DOHH2 (cell line): Measurements from ENCODE around the gene FNDC10.

Source experiments
- H3F3A ChIP-seq: fragments of 200-600 bp; sonication (generic), shearing (Covaris generic); 2 replicates; pipeline ENCODE4 v1.6.0; 2016; ENCODE audit warnings: antibody characterized with exemption, mild to moderate bottlenecking; ENCODE audit not compliant: control insufficient read depth, insufficient read depth
- H3K27ac ChIP-seq: fragments of 200-600 bp; sonication (generic); 2 replicates; pipeline ENCODE4 v1.5.1; 2014; ENCODE audit warnings: low read depth, mild to moderate bottlenecking, low read length, moderate library complexity
- H3K27me3 ChIP-seq: fragments of 200-600 bp; sonication (generic); 2 replicates; pipeline ENCODE4 v1.6.1; 2014; ENCODE audit warnings: mild to moderate bottlenecking, low read length, mixed read lengths; ENCODE audit not compliant: control insufficient read depth
- H3K36me3 ChIP-seq: fragments of 200-600 bp; sonication (generic); 2 replicates; pipeline ENCODE4 v1.6.1; 2014; ENCODE audit warnings: mild to moderate bottlenecking, low read length, moderate library complexity, mixed read lengths; ENCODE audit not compliant: control insufficient read depth
- H3K4me1 ChIP-seq: fragments of 200-600 bp; sonication (generic); 2 replicates; pipeline ENCODE4 v1.6.1; 2014; ENCODE audit warnings: mild to moderate bottlenecking, low read length, mixed read lengths; ENCODE audit not compliant: control insufficient read depth
- H3K4me2 ChIP-seq: fragments of 200-600 bp; sonication (generic); 2 replicates; pipeline ENCODE4 v1.6.0; 2014; ENCODE audit warnings: mild to moderate bottlenecking, low read length, moderate library complexity
- H3K4me3 ChIP-seq: fragments of 200-600 bp; sonication (generic); 2 replicates; pipeline ENCODE4 v1.5.1; 2014; ENCODE audit warnings: mild to moderate bottlenecking, low read length, mixed read lengths
- H3K79me2 ChIP-seq: fragments of 200-600 bp; sonication (generic); 2 replicates; pipeline ENCODE4 v1.6.1; 2014; ENCODE audit warnings: mild to moderate bottlenecking, low read length, mixed read lengths; ENCODE audit not compliant: control insufficient read depth
- H3K9me2 ChIP-seq: fragments of 200-600 bp; sonication (generic); replicated peaks from 2 replicates; pipeline ENCODE4 v1.6.1; 2014; ENCODE audit warnings: mild to moderate bottlenecking, low read length, mixed read lengths; ENCODE audit not compliant: control insufficient read depth
- H3K9me3 ChIP-seq: fragments of 200-600 bp; sonication (generic); 2 replicates; pipeline ENCODE4 v1.6.1; 2014; ENCODE audit warnings: antibody characterized with exemption, low read length, mixed read lengths; ENCODE audit not compliant: control insufficient read depth, insufficient read depth
- H4K20me1 ChIP-seq: fragments of 200-600 bp; sonication (generic); 2 replicates; pipeline ENCODE4 v1.6.0; 2014; ENCODE audit warnings: low read depth, mild to moderate bottlenecking, antibody characterized with exemption, low read length, moderate library complexity; ENCODE audit not compliant: control insufficient read depth, insufficient read depth
- CTCF ChIP-seq: fragments of 200-600 bp; sonication (generic); IDR thresholded peaks from one replicate; pipeline ENCODE4 v1.5.1; 2014; ENCODE audit warnings: antibody characterized with exemption, mild to moderate bottlenecking, low read depth, low read length; ENCODE audit not compliant: poor library complexity, severe bottlenecking
- EZH2phosphoT487 ChIP-seq: fragments of 200-600 bp; sonication (generic); IDR thresholded peaks from 2 replicates; pipeline ENCODE4 v1.6.1; 2017; ENCODE audit warnings: borderline replicate concordance, mild to moderate bottlenecking, antibody characterized with exemption, low read length, moderate library complexity, mixed read lengths

The FNDC10 gene

GRCh38 chr1:1623181-1623630, 23.3 kb upstream of the FNDC10 start:
- no peaks in the 10 kb centered on the region for H3K9me2 ChIP-seq
- H3K4me2 ChIP-seq: no peak overlapping the region
- no peaks in the 10 kb centered on the region for H3K36me3 ChIP-seq
- no peaks in the 10 kb centered on the region for H3K27me3 ChIP-seq
- H3K4me1 ChIP-seq: no peaks in the 10 kb centered on the region
- no peak overlapping the region for H3K4me3 ChIP-seq
- H3K79me2 ChIP-seq: no peaks in the 10 kb centered on the region
- no peaks in the 10 kb centered on the region for H3K9me3 ChIP-seq
- H3F3A ChIP-seq: no peaks in the 10 kb centered on the region
- no peak overlapping the region for H3K27ac ChIP-seq
- TF ChIP-seq CTCF: no peak
- TF ChIP-seq EZH2phosphoT487: no peak
- no peaks in the 10 kb centered on the region for H4K20me1 ChIP-seq

- TF ChIP-seq CTCF (no peak), EZH2phosphoT487 (no peak)
Measured at GRCh38 chr1:1622788-1623094, 22.8 kb upstream of the FNDC10 start.

GRCh38 chr1:1622010-1622787, 22.3 kb upstream of the FNDC10 start:
- no peak for TF ChIP-seq CTCF
- TF ChIP-seq EZH2phosphoT487: no peak
- Histone ChIP-seq H3K9me3 (no peaks in the 10 kb centered on the region), H3K27me3 (no peaks in the 10 kb centered on the region), H3K9me2 (no peaks in the 10 kb centered on the region), H3K4me2 (no peak overlapping the region), H3K4me3 (no peak overlapping the region), H4K20me1 (no peaks in the 10 kb centered on the region), H3K27ac (no peak overlapping the region), H3F3A (no peaks in the 10 kb centered on the region), H3K4me1 (no peaks in the 10 kb centered on the region; the same call in 1 of the 2 replicates), H3K36me3 (no peaks in the 10 kb centered on the region; the same call in 1 of the 2 replicates), H3K79me2 (no peaks in the 10 kb centered on the region)

More at GRCh38 chr1:1622788-1623094, 22.8 kb upstream of the FNDC10 start:
- H3K36me3 ChIP-seq: no peaks in the 10 kb centered on the region; the same call in 1 of the 2 replicates
- H3K27me3 ChIP-seq: no peaks in the 10 kb centered on the region
- no peaks in the 10 kb centered on the region for H3K9me3 ChIP-seq
- no peaks in the 10 kb centered on the region for H3K9me2 ChIP-seq
- H3K79me2 ChIP-seq: no peaks in the 10 kb centered on the region
- H3K27ac ChIP-seq: no peak overlapping the region
- no peak overlapping the region for H3K4me3 ChIP-seq
- no peak overlapping the region for H3K4me2 ChIP-seq
- no peaks in the 10 kb centered on the region for H4K20me1 ChIP-seq
- H3F3A ChIP-seq: no peaks in the 10 kb centered on the region
- H3K4me1 ChIP-seq: no peaks in the 10 kb centered on the region
